Nephron progenitor cell (in vitro differentiated cells): ENCODE data around the gene IFT22.

Experiments used
- DNase-seq: peaks from one replicate; pipeline ENCODE4 v3.0.0; 2021
- H3K27ac Mint-ChIP-seq: 2 replicates; pipeline ENCODE4 v1.8.0; 2021; ENCODE audit warnings: mild to moderate bottlenecking, moderate library complexity, mixed read lengths
- H3K27me3 Mint-ChIP-seq: 2 replicates; pipeline ENCODE4 v1.8.0; 2021; ENCODE audit warnings: mild to moderate bottlenecking, low read depth, mixed read lengths; ENCODE audit not compliant: poor library complexity
- H3K36me3 Mint-ChIP-seq: 2 replicates; pipeline ENCODE4 v1.8.0; 2021; ENCODE audit warnings: low read depth, mixed read lengths
- H3K4me1 Mint-ChIP-seq: 2 replicates; pipeline ENCODE4 v1.8.0; 2021; ENCODE audit warnings: mixed read lengths
- H3K4me3 Mint-ChIP-seq: 2 replicates; pipeline ENCODE4 v1.8.0; 2021; ENCODE audit warnings: mild to moderate bottlenecking, moderate library complexity, mixed read lengths
- H3K9me3 Mint-ChIP-seq: 2 replicates; pipeline ENCODE4 v1.8.0; 2021; ENCODE audit warnings: mild to moderate bottlenecking, moderate library complexity, mixed read lengths
- CTCF ChIP-seq: fragments of 200-600 bp; sonication (generic); IDR thresholded peaks from 2 replicates; pipeline ENCODE4 v1.5.0; 2021; ENCODE audit warnings: antibody characterized with exemption

IFT22 gene

GRCh38 chr7:101347477-101347876, 25.9 kb upstream of the IFT22 start:
- Mint-ChIP-seq H3K4me1 (peaks cover 14% of the 10 kb centered on the region), H3K27me3 (peaks cover 1% of the 10 kb centered on the region), H3K4me3 (no peak overlapping the region), H3K27ac (no peak overlapping the region), H3K36me3 (peaks cover 11% of the 10 kb centered on the region), H3K9me3 (peaks cover 9% of the 10 kb centered on the region)
- no peak for TF ChIP-seq CTCF
- DNase-seq = no peak

- Mint-ChIP-seq H3K9me3 (no peaks in the 10 kb centered on the region), H3K27me3 (peaks cover 12% of the 10 kb centered on the region), H3K36me3 (no peaks in the 10 kb centered on the region), H3K27ac (no peak overlapping the region), H3K4me3 (no peak overlapping the region), H3K4me1 (peaks cover 4% of the 10 kb centered on the region)
- no peak for DNase-seq
- TF ChIP-seq CTCF = no peak
These were observed 21.3 kb upstream of the IFT22 start for GRCh38 chr7:101342892-101343291.

GRCh38 chr7:101340379-101340778, 18.8 kb upstream of the IFT22 start:
- Mint-ChIP-seq H3K4me1 (peaks cover 4% of the 10 kb centered on the region), H3K27me3 (peaks cover 12% of the 10 kb centered on the region), H3K9me3 (no peaks in the 10 kb centered on the region)

GRCh38 chr7:101333912-101334311, 12.3 kb upstream of the IFT22 start:
- H3K4me3 Mint-ChIP-seq = no peak overlapping the region
- H3K27me3 Mint-ChIP-seq = no peaks in the 10 kb centered on the region
- no peaks in the 10 kb centered on the region for H3K36me3 Mint-ChIP-seq
- no peak overlapping the region for H3K27ac Mint-ChIP-seq
- peaks cover 4% of the 10 kb centered on the region for H3K4me1 Mint-ChIP-seq
- TF ChIP-seq CTCF = no peak
- DNase-seq = no peak
- no peaks in the 10 kb centered on the region for H3K9me3 Mint-ChIP-seq

More at GRCh38 chr7:101340379-101340778, 18.8 kb upstream of the IFT22 start:
- no peak for TF ChIP-seq CTCF
- H3K27ac Mint-ChIP-seq = peak overlapping the region; percentile 87
- H3K36me3 Mint-ChIP-seq = no peaks in the 10 kb centered on the region
- no peak overlapping the region for H3K4me3 Mint-ChIP-seq
- DNase-seq = no peak

- Mint-ChIP-seq H3K4me3 (no peak overlapping the region), H3K36me3 (no peaks in the 10 kb centered on the region), H3K4me1 (peaks cover 4% of the 10 kb centered on the region), H3K27me3 (peaks cover under 1% of the 10 kb centered on the region), H3K9me3 (no peaks in the 10 kb centered on the region), H3K27ac (no peak overlapping the region)
- TF ChIP-seq CTCF = no peak
- no peak for DNase-seq
These were observed 10.4 kb upstream of the IFT22 start for GRCh38 chr7:101332026-101332425.

- no peak for DNase-seq
- TF ChIP-seq CTCF = no peak
- Mint-ChIP-seq H3K4me1 (peaks cover 4% of the 10 kb centered on the region), H3K9me3 (no peaks in the 10 kb centered on the region), H3K4me3 (no peak overlapping the region), H3K36me3 (no peaks in the 10 kb centered on the region), H3K27me3 (peaks cover 5% of the 10 kb centered on the region), H3K27ac (no peak overlapping the region)
These were observed 8.4 kb upstream of the IFT22 start for GRCh38 chr7:101330011-101330484.
